ENCODE results near the gene CSMD2. TPM values are rescaled to one million over a fixed set of nuclear protein-coding genes. Genes with fewer than 3 reads are reported as not detected.

The CSMD2 gene
- total RNA-seq, 2 donors from 2014 or later: 0.62 to 2.8 TPM

GRCh38 chr1:33656467-33657005 lies 508.5 kb downstream of the CSMD2 start:
- H3K27me3 Mint-ChIP-seq (ENCODE audit: insufficient read depth): no peaks in the 10 kb centered on the region
- Histone ChIP-seq H3K27me3 (ENCODE audit: control insufficient read depth, insufficient read depth, low read length, poor library complexity, severe bottlenecking) (no peaks in the 10 kb centered on the region), H3K4me1 (ENCODE audit: control insufficient read depth, insufficient read depth, low read length) (no peaks in the 10 kb centered on the region), H3K36me3 (ENCODE audit: control insufficient read depth, insufficient read depth, low read length) (no peaks in the 10 kb centered on the region), H3K9me3 (ENCODE audit: control insufficient read depth, low read length) (no peaks in the 10 kb centered on the region), H3K4me3 (ENCODE audit: low read length) (no peak overlapping the region), H3K9ac (ENCODE audit: extremely low read depth, low read length, poor library complexity, severe bottlenecking) (no peak overlapping the region), H3K27ac (ENCODE audit: low read depth, low read length) (no peak overlapping the region)
- H3K4me1 Mint-ChIP-seq: no peaks in the 10 kb centered on the region
- H3K36me3 Mint-ChIP-seq (ENCODE audit: low read depth): no peaks in the 10 kb centered on the region
- DNase-seq: peak; percentile 16
- TF ChIP-seq CTCF (conservative IDR thresholded peaks at IDR 0.05): no peak
- no peak overlapping the region for H3K4me3 Mint-ChIP-seq
- H3K27ac Mint-ChIP-seq: no peak overlapping the region
- no peaks in the 10 kb centered on the region for H3K9me3 Mint-ChIP-seq
- WGBS, 2 experiments (ENCODE audit: insufficient coverage in 1 of 2, insufficient read length in 1 of 2): 71 to 94% methylated on average over 1 to 3 of the region's 3 CpGs

GRCh38 chr1:33655496-33655895 lies 509.5 kb downstream of the CSMD2 start:
- H3K4me3 ChIP-seq (ENCODE audit: low read length): no peak overlapping the region
- no peaks in the 10 kb centered on the region for H3K27me3 Mint-ChIP-seq (ENCODE audit: insufficient read depth)
- WGBS, 2 experiments (ENCODE audit: insufficient coverage in 1 of 2, insufficient read length in 1 of 2): 95 to 97% methylated on average over 7 of the region's 7 CpGs
- H3K9ac ChIP-seq (ENCODE audit: extremely low read depth, low read length, poor library complexity, severe bottlenecking): no peak overlapping the region
- H3K36me3 ChIP-seq (ENCODE audit: control insufficient read depth, insufficient read depth, low read length): no peaks in the 10 kb centered on the region
- no peaks in the 10 kb centered on the region for H3K27me3 ChIP-seq (ENCODE audit: control insufficient read depth, insufficient read depth, low read length, poor library complexity, severe bottlenecking)
- H3K36me3 Mint-ChIP-seq (ENCODE audit: low read depth): no peaks in the 10 kb centered on the region
- no peak overlapping the region for H3K27ac Mint-ChIP-seq
- no peaks in the 10 kb centered on the region for H3K4me1 Mint-ChIP-seq
- no peak overlapping the region for H3K4me3 Mint-ChIP-seq
- no peak for TF ChIP-seq CTCF (conservative IDR thresholded peaks at IDR 0.05)
- no peak overlapping the region for H3K27ac ChIP-seq (ENCODE audit: low read depth, low read length)
- H3K9me3 Mint-ChIP-seq: no peaks in the 10 kb centered on the region
- DNase-seq: peak; percentile 15
- H3K4me1 ChIP-seq (ENCODE audit: control insufficient read depth, insufficient read depth, low read length): no peaks in the 10 kb centered on the region
- H3K9me3 ChIP-seq (ENCODE audit: control insufficient read depth, low read length): no peaks in the 10 kb centered on the region

GRCh38 chr1:33654267-33654834 lies 510.7 kb downstream of the CSMD2 start:
- H3K27me3 ChIP-seq (ENCODE audit: control insufficient read depth, insufficient read depth, low read length, poor library complexity, severe bottlenecking): no peaks in the 10 kb centered on the region
- TF ChIP-seq CTCF (conservative IDR thresholded peaks at IDR 0.05): peak; percentile 80
- Mint-ChIP-seq H3K27ac (no peak overlapping the region), H3K4me1 (no peaks in the 10 kb centered on the region), H3K36me3 (ENCODE audit: low read depth) (no peaks in the 10 kb centered on the region), H3K4me3 (no peak overlapping the region), H3K27me3 (ENCODE audit: insufficient read depth) (no peaks in the 10 kb centered on the region), H3K9me3 (no peaks in the 10 kb centered on the region)
- H3K27ac ChIP-seq (ENCODE audit: low read depth, low read length): no peak overlapping the region
- no peaks in the 10 kb centered on the region for H3K36me3 ChIP-seq (ENCODE audit: control insufficient read depth, insufficient read depth, low read length)
- 68 to 70% methylated on average over 5 to 7 of the region's 7 CpGs for WGBS, 2 experiments (ENCODE audit: insufficient coverage in 1 of 2, insufficient read length in 1 of 2)
- peak; percentile 78 for DNase-seq
- no peaks in the 10 kb centered on the region for H3K4me1 ChIP-seq (ENCODE audit: control insufficient read depth, insufficient read depth, low read length)
- no peak overlapping the region for H3K9ac ChIP-seq (ENCODE audit: extremely low read depth, low read length, poor library complexity, severe bottlenecking)
- no peaks in the 10 kb centered on the region for H3K9me3 ChIP-seq (ENCODE audit: control insufficient read depth, low read length)
- H3K4me3 ChIP-seq (ENCODE audit: low read length): no peak overlapping the region
